Parathyroid adenoma (tissue), 2 donors: Measurements from ENCODE around the gene CD79B.

Experiments
- H2AFZ ChIP-seq: fragments of 300-600 bp; sonication (generic); one replicate; pipeline ENCODE4 v1.7.0; 2017; ENCODE audit warnings: antibody characterized with exemption, mild to moderate bottlenecking
- H3K27ac ChIP-seq: fragments of 300-600 bp; sonication (generic); one replicate; pipeline ENCODE4 v1.7.0; 2017
- H3K27me3 ChIP-seq: fragments of 300-600 bp; sonication (generic); one replicate; pipeline ENCODE4 v1.7.0; 2017; ENCODE audit warnings: low read length; ENCODE audit not compliant: control insufficient read depth, insufficient read depth
- H3K36me3 ChIP-seq: fragments of 300-600 bp; sonication (generic); one replicate; pipeline ENCODE4 v1.7.0; 2017; ENCODE audit warnings: low read length; ENCODE audit not compliant: control insufficient read depth, insufficient read depth
- H3K4me1 ChIP-seq: fragments of 300-600 bp; sonication (generic); one replicate; pipeline ENCODE4 v1.7.0; 2017; ENCODE audit warnings: control low read depth
- H3K4me2 ChIP-seq: fragments of 300-600 bp; sonication (generic); one replicate; pipeline ENCODE4 v1.7.0; 2017; ENCODE audit warnings: low read length
- H3K4me3 ChIP-seq: fragments of 300-600 bp; sonication (generic); one replicate; pipeline ENCODE4 v1.7.0; 2017; ENCODE audit warnings: low read depth, low read length
- H3K79me2 ChIP-seq: fragments of 300-600 bp; sonication (generic); one replicate; pipeline ENCODE4 v1.7.0; 2017; ENCODE audit warnings: control low read depth
- H3K9ac ChIP-seq: fragments of 300-600 bp; sonication (generic); one replicate; pipeline ENCODE4 v1.7.0; 2017; ENCODE audit warnings: mild to moderate bottlenecking
- H3K9me3 ChIP-seq: fragments of 300-600 bp; sonication (generic); one replicate; pipeline ENCODE4 v1.7.0; 2017; ENCODE audit warnings: low read length; ENCODE audit not compliant: control insufficient read depth
- TF ChIP-seq, protein P1 (sequence below): fragments of 300-600 bp; sonication (generic); IDR thresholded peaks from one replicate; pipeline ENCODE4 v1.7.0; 2017; ENCODE audit warnings: antibody characterized with exemption, mild to moderate bottlenecking
- donor health status: primary hyperparathyroidism.

The CD79B gene

DNA sequence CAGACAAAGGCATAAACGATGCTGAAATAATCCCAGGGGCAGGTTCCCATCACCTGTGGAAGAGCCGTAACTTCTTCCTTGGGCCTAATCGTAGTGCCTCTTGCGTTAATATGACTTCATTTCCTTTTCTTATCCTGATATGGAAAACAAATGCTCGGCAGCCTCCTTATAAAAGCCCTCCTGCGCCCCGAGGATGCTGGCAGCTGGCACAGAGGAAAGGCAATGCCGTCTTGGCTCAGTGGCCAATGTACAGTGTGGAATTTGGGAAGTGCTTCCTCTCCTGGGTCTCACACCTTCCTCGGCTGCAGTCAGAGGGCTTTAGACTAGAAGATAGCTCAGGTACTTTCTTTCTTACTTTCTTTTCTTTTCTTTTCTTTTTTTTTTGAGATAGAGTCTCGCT, 37.1 kb upstream of the CD79B start:
- Histone ChIP-seq H3K9me3 (no peaks in the 10 kb centered on the region), H3K4me1 (peaks cover 3% of the 10 kb centered on the region), H3K4me2 (no peak overlapping the region), H3K36me3 (no peaks in the 10 kb centered on the region), H3K9ac (no peak overlapping the region), H3K4me3 (no peak overlapping the region), H3K79me2 (no peaks in the 10 kb centered on the region), H2AFZ (no peak overlapping the region), H3K27ac (no peak overlapping the region), H3K27me3 (no peaks in the 10 kb centered on the region)
- TF ChIP-seq, protein P1, sequence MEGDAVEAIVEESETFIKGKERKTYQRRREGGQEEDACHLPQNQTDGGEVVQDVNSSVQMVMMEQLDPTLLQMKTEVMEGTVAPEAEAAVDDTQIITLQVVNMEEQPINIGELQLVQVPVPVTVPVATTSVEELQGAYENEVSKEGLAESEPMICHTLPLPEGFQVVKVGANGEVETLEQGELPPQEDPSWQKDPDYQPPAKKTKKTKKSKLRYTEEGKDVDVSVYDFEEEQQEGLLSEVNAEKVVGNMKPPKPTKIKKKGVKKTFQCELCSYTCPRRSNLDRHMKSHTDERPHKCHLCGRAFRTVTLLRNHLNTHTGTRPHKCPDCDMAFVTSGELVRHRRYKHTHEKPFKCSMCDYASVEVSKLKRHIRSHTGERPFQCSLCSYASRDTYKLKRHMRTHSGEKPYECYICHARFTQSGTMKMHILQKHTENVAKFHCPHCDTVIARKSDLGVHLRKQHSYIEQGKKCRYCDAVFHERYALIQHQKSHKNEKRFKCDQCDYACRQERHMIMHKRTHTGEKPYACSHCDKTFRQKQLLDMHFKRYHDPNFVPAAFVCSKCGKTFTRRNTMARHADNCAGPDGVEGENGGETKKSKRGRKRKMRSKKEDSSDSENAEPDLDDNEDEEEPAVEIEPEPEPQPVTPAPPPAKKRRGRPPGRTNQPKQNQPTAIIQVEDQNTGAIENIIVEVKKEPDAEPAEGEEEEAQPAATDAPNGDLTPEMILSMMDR = no peak

DNA sequence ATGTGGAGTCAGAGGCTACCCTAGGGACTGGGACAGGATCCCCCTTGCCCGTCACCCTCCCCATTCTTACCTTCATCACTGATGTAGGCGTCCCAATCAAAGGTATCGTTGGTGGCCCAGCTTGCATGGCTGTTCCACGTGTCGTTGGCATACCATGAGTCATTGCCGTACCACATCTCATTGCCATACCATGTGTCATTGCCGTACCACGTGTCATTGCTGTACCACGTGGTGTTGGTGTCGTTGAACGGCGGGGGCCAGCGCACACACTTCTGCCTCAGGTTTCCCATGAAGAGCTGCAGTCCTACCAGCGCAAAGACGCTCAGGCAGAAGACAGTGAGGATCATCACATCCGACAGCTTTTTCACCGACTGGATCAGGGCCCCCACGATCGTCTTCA, 35.8 kb upstream of the CD79B start:
- H2AFZ ChIP-seq = no peak overlapping the region
- no peaks in the 10 kb centered on the region for H3K79me2 ChIP-seq
- H3K4me1 ChIP-seq = no peaks in the 10 kb centered on the region
- no peaks in the 10 kb centered on the region for H3K27me3 ChIP-seq
- H3K4me3 ChIP-seq = no peak overlapping the region
- no peak overlapping the region for H3K9ac ChIP-seq
- no peaks in the 10 kb centered on the region for H3K9me3 ChIP-seq
- TF ChIP-seq, protein P1 = no peak
- H3K4me2 ChIP-seq = no peak overlapping the region
- H3K36me3 ChIP-seq = no peaks in the 10 kb centered on the region
- H3K27ac ChIP-seq = no peak overlapping the region

DNA sequence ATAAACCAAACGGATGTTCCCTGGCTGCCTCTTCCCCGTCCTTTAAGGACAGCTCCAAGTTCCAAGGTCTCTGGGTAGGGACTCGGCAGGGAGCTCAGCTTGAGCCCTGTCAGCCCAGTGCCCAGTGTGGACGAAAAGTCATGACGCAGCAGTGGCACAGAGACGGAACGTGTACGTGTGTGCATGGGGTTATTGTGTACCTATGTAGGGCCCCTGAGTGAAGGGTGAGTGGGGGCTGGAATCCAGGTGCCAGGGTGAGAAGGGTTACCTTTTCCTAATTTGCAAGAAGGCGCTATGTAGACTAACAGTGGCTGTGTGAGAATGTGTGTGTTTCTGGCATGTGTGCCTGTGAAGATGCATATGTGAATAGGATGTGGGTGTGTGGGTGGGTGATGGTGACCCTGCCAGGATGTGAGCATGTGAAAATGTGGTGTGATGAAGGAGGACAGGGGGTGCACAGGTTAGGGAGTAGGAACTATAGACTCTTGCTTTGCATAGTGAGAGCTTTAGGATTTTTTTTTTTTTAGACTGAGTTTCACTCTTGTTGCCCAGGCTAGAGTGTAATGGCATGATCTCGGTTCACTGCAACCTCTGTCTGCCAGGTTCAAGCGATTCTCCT, 34.6 kb upstream of the CD79B start:
- H3K9ac ChIP-seq = no peak overlapping the region
- H3K9me3 ChIP-seq = no peaks in the 10 kb centered on the region
- no peaks in the 10 kb centered on the region for H3K27me3 ChIP-seq
- TF ChIP-seq, protein P1 = no peak
- H3K27ac ChIP-seq = no peak overlapping the region
- H3K79me2 ChIP-seq = no peaks in the 10 kb centered on the region
- no peaks in the 10 kb centered on the region for H3K36me3 ChIP-seq
- no peak overlapping the region for H3K4me3 ChIP-seq
- H3K4me1 ChIP-seq = no peaks in the 10 kb centered on the region
- no peak overlapping the region for H2AFZ ChIP-seq
- H3K4me2 ChIP-seq = no peak overlapping the region

DNA sequence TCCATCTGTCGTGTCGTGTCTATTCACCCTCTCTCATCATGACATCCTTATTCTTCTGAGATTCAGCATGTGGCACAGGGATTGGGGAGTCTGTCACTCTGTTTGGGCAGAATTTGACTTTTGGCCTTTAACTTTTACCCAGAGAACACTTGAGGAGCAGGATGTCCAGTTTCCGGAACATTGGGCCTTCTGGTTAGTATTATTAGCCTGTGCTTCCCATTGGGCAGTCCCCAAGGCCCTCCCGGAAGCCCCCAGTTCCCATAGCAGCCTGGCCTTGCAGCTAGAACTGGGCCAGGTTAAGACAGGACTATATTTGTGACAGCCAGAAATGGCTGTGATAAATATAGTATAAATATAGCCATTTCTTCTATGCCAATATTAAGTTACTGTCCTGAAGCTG, 31.0 kb upstream of the CD79B start:
- H2AFZ ChIP-seq = no peak overlapping the region
- H3K9ac ChIP-seq = no peak overlapping the region
- no peaks in the 10 kb centered on the region for H3K27me3 ChIP-seq
- H3K9me3 ChIP-seq = no peaks in the 10 kb centered on the region
- no peak overlapping the region for H3K4me2 ChIP-seq
- peak overlapping the region; percentile 69 for H3K27ac ChIP-seq
- no peaks in the 10 kb centered on the region for H3K4me1 ChIP-seq
- no peaks in the 10 kb centered on the region for H3K36me3 ChIP-seq
- H3K4me3 ChIP-seq = no peak overlapping the region
- H3K79me2 ChIP-seq = no peaks in the 10 kb centered on the region
- TF ChIP-seq, protein P1 = no peak

DNA sequence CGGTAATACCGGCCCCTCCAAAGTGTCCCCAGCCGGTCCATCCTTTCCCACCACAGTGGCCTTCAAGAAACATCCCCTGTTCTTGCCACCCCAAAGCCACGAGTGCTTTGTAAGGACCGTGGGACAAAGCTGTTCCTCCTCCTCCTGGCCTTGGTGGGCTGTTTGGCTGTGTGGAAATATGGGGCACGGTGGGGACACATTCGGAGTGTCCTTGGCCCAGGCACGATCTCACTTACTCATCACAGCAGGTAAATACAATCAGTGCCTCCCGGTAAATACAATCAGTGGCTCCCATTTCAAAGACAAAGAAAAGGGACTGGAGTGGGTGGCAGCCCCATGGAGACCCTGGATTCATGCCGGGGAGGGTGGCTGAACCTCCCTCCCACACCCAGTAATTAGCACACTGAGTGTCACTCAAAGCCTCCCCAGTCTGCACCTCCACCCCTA, 30.2 kb upstream of the CD79B start:
- Histone ChIP-seq H3K9me3 (no peaks in the 10 kb centered on the region), H3K27ac (peak overlapping the region; percentile 61), H3K79me2 (no peaks in the 10 kb centered on the region), H3K27me3 (no peaks in the 10 kb centered on the region), H3K36me3 (no peaks in the 10 kb centered on the region), H2AFZ (no peak overlapping the region), H3K4me1 (no peaks in the 10 kb centered on the region), H3K4me2 (no peak overlapping the region), H3K9ac (no peak overlapping the region), H3K4me3 (no peak overlapping the region)
- TF ChIP-seq, protein P1 = no peak
